GM21529 (cell line): ENCODE data around the gene NLRP6.
"Not testable (repeated sequence)": the region's sequence is repeated elsewhere in the genome, so short reads cannot be mapped to it uniquely, and the experiment has no call there.

Source experiments
- ATAC-seq: cut with Tn5 transposase; IDR thresholded peaks from one replicate; pipeline ENCODE4 v1.9.1; 2021; ENCODE audit not compliant: unreplicated experiment

Gene NLRP6

DNA sequence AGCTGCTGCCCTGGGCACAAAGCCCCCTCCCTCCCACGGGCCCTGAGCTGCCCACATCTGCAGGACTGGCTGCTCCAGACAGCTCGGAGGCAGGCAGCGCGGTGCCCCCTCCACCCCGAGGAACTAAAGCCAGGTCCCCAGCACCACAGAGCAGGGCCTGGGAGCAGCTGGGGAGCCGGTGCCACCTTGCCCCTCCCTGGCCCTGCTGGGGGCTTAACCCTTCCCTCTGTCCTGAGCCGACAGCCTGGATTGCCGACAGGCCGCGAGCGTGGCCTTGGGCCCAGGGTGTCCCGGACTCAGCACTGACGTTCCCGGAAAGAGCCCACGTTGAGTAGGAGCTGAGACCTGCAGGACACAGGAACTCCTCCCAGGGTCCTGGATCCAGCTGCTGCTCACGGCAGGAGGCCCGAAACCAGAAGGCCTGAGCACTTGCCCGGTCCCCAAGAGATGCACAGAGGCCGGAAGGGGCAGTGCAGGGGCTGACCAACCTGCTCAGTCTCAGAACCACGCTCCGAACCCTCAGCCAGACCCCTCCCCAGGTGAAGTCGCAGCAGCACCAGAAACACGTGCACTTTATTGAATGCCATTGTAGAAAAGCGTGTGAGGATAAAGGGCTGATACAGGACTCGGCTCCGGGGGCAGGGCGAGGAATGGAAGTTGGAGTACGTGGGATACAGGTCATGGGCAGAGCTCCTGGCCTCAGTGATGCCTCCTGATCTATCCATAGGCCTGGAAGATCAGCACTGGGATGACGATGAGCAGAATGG, 41.1 kb downstream of the NLRP6 start:
- not testable (repeated sequence) for ATAC-seq

DNA sequence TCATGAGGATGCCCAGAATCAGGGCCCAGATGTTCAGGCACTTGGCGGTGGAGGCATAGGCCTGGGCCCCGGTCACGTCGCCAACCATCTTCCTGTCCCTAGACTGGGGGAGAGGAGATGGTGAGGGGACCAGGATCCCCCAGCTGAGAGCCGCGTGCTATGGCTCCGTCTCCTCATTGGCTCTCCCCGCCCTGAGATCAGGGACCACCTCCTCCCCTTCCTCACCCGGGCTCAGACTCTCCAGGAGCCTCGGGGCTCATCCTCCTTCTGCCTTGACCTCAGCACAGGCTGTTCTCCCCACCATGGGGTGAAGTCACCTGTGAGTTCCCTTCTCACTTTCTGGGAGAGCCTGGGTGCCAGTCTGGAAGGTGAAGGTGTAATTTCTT, 41.7 kb downstream of the NLRP6 start:
- ATAC-seq, result not testable (repeated sequence)

DNA sequence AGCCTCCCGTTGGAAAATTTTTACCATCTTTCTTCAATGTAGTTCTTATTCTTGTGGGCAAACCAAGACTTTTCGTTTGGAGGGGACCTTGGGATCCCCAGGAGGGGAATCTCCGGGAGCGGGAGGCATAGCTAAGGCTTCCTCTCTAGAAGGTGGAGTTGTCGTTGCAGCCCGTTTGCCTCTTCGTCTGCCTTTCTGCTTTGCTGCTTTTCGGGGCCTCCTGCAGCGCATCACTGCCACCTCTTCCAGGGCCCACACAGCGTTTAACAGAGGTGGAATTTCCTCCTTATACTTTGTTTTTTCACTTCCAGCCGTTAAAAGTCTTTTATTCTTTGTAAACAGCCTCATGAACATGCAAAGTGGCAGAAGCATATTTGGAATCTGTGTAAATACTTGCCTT, 45.9 kb downstream of the NLRP6 start:
- ATAC-seq, result no peak

DNA sequence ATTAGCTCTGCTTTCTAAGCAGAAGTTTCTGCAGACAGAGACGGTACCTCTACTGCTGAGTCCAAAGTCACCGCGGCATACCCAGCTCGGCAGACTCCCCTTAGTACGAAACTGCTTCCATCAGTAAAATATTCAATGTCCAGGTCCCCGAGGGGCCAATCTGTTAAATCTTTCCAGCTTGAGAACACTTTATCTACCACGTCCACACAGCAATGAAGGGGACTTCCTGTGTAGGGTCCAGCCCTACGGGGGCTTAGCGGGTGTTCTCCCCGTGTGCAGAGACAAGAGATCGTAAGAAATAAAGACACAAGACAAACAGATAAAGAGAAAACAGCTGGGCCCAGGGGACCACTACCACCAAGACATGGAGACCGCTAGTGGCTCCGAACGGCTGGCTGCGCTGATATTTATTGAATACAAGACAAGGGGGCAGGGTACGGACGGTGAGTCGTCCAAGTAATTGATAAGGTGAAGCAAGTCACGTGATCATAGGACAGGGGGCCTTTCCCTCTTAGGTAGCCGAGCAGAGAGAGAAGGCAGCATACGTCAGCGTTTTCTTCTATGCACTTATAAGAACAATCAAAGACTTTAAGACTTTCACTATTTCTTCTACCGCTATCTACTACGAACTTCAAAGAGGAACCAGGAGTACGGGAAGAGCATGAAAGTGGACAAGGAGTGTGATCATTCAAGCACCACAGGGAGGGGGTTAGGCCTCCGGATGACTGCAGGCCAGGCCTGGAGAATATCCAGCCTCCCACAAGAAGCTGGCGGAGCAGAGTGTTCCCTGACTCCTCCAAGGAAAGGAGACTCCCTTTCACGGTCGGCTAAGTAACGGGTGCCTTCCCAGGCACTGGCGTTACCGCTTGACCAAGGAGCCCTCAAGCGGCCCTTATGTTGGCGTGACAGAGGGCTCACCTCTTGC, 46.6 kb downstream of the NLRP6 start:
- ATAC-seq, result not testable (repeated sequence)

DNA sequence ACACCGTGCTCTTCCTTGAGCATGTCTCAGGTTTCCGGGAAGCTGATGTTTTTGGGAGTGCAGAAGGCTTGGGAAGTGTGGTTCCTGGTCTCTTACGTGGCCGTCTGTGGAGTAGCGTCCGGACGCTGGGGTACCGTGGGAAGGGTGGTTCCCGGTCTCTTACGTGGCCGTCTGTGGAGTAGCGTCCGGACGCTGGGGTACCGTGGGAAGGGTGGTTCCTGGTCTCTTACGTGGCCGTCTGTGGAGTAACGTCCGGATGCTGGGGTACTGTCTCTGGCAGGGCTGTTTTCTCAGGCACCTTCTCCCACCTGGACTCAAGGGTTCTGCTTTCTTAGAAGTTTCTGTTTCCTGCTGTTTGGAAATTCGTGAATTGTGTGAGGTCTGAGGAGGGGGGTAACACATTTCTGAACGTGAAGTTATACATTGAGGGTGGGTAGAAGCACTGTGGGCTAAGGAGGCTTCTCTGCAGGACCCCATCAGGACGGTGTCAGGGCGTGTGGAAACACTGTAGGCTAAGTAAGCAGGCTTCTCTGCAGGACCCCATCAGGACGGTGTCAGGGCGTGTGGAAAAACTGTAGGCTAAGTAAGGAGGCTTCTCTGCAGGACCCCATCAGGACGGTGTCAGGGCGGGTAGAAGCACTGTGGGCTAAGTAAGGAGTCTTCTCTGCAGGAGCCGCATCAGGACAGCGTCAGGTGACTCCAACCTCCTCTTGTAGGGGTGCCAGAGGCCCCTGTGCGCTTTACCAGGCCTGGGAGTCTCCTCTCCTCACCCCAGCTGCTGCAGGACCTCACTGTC, 47.8 kb downstream of the NLRP6 start:
- ATAC-seq, result no peak

DNA sequence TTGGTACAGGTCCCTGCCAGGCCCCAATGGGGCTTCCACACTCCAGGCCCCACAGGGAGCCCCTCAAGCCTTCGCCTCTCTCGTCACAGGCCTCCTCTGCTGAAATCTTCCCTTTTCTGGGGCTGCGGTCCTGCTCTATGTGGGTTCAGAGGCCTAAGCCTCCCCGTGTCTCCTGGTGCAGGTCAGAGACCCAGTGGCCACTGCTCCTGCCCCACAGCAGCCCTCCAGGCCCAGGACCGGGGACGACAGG, 48.3 kb downstream of the NLRP6 start:
- peak; percentile 4 for ATAC-seq

DNA sequence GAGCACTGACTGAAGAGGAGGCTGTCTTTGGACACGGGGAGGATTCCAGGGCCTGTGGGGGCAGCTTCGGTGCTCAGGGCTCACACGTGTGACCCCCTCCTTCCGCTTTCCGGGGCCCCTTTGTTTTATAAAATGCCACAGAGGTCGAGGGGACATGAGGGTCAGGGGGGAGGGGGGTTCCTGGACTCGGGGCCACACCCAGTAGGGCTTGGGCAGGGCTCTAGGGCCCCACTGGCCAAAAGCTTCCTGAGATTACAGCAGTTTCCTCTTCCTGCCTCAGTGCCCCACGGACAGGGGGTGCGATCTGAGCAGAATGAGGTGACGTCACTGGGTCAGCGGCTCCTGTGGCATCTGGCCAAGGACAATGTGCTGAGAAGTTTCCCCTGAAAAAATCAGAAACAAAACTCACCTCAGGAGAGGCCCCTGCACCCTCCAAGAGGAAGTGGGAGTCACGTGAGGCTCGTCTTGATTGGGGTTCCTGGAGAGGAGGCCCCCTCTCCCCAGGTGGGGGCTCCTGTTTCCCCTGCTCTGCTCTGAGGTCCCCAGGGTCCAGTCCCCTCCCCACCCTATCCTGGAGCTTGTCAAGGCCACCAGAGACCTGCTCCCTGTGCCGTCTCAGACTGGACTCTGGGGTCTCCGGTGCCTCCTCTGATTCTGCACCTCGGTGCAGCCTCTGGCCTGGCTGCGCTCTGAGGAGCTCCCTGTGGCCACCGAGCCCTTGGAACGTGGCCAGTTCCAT, 48.8 kb downstream of the NLRP6 start:
- peak; percentile 74 for ATAC-seq

DNA sequence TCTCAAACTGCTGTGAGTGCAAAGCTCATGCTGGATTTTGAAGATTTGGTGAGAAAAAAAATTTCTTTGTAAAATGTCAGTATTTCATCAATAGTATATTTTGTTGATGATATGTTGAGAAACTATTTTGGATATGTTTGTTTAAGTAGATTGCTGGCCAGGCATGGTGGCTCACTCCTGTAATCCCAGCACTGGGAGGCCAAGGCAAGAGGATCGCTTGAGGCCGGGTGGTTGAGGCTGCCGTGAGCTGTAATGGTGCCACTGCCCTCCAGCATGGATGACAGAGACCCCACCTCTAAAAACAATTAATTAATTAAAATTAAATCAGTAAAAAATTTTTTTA, 49.3 kb downstream of the NLRP6 start:
- ATAC-seq, result no peak

DNA sequence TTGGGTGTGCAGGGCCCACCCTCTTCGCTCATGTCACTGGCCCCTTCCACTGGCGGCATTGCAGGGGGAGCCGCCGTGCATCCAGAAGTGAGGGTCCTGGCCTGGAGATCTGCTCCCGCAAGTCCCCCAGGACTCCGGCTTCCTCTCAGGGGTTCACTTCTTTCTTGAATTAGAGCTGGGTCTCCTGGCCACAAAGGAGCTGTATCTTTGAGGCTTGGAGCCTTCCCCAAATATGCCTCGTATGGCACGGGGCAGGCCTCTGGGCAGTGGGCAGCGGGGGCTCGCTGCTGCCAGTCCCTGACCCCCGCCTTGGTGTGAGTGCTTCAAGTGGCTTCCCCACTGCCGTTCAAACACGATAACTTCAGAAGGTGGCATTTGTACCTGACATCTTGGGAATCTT, 49.8 kb downstream of the NLRP6 start:
- no peak for ATAC-seq

DNA sequence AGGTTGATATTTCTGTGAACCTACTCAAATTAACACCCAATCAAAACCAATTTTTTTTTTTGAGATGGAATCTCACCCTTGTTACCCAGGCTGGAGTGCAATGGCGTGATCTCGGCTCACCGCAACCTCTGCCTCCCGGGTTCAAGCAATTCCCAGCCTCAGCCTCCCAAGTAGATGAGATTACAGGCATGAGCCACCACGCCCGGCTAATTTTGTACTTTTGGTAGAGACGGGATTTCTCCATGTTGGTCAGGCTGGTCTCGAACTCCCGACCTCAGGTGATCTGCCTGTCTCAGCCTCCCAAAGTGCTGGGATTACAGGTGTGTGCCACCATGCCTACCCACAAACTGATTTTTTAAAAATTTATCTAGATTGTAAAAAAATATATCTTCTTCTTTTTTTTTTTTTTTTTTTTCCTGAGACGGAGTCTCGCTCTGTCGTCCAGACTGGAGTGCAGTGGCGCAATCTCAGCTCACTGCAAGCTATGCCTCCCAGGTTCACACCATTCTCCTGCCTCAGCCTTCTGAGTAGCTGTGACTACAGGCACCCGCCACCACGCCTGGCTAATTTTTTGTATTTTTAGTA, 50.4 kb downstream of the NLRP6 start:
- ATAC-seq, result not testable (repeated sequence)

DNA sequence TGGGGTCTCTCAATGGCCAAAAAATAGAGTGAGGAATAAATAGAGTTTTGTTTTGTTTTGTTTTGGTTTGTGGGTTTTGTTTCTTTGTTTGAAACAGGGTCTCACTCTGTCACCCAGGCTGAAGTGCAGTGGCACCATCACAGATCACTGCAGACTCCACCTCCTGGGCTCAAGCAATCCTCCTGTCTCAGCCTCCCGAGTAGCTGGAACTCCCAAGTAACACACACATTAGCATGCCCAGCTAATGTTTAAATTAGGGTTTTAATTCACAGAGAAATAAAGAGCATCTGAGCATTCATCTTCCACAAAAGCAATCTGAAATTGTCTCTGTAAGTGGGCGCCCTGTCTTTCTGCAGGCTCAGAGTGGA, 51.7 kb downstream of the NLRP6 start:
- ATAC-seq, result no peak

DNA sequence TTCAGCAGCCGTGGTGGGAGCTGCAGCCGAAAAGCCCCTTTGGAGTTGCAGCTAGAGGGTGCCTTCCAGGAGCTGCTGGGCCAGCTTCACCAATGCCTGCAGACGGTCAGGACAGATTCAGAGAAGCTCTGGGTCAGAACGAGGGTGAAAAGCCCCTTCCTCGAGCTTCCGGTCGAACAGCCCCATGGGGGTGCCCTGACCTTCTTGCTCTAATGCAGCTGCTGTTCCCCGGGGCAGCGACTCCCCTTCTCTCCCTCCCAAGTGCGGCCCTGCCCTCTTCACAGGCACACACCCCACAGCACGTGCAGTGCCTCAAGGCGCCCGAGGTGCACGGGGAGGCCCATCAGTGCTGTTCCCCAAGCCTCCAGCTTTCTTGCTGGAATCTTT, 52.1 kb downstream of the NLRP6 start:
- ATAC-seq, result no peak

DNA sequence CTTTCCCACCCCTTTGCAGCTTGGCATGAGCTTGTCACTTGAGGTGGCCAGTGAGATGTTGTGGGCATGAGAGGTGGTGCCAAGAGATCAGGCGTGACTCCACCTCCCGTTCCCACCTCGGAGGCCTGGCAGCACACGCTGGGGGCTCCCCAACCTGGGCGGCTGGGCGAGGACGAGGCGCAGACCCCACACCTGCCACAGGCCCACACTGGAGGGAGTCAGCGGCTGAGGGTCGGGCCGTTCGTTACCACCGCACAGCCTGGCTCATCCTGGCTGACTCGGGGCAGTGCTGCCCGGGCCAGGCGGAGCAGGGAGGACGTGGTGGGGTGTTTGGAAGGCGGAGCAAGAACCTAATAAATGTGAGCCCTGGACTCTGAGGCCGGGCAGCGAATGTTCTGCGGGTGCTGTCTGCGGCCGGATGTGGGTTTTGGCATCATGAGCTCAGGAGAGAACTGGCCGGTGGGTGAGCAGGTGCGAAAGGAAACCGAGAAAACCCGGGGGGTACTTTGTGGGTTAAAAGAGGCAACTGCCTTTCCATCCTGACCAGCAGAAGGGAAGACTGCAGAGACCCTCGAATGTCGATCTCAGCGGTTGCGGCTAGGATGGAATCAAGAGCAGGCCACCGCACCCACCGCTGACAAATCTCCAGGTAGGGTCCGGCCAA, 52.6 kb downstream of the NLRP6 start:
- ATAC-seq, result no peak

DNA sequence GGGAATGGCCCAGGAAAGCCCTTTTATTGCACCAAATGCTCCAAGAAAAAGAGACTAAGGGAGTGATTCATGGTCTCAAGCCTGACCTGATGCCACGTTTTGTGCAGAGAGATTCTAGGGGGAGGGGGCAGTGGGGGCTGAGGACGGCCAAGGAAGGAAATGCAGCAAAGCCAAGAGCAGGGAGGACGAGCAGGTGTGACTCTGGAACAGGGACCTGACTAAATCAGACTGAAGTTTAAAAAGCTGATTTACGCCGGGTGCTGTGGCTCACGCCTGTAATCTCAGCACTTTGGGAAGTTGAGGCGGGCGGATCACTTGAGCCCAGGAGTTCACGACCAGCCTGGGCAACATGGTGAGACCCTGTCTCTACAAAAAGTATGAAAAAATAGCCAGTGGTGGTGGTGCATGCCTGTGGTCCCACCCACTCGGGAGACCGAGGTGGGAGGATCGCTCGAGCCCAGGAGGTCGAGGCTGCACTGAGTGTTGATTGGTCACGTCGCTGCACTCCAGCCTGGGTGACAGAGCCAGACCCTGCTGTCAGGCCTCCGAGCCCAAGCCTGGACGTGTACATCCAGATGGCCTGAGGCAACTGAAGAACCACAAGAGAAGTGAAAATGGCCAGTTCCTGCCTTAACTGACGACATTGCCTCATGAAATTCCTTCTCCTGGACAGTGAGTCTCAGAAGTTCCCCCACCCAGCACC, 53.3 kb downstream of the NLRP6 start:
- ATAC-seq, result no peak

DNA sequence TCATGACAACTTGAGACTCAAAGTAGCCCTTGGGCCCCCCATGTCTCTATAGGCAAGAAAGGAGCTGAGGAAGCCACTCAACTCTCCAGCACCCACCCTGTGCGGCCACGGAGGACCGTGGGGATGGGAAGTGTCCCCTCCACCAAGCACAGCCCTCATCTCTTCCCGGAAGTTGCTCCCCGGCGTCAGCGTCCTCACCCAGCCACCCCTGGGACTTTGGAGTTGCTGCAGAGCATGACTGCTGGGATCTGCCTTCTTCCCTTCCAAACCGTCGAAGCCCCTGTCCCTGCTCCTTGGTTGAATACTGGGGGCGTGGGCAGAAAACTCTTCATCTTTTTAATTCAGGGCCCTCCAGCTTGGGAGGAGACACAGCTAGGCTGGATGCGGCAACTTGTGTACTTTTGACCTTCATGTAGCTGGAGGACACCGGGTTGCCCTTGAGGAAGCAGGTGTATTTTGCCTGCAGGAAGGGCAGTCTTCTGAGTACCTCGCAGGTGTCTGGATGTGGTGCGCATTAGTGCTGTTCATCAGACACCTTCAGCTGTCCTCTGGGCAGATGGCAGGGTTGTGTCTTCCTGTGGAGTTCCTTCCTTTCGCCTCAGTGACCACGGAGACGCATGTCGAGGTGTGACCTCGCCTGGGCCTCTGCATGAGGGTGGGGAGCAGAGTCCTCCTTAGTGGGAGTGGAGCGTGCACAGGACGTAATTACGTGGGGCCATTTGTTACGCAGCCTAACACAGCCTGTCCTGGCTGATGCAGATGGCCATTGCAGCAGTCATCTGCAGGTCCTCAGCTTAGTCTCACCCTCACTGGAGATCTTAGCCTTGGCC, 54.7 kb downstream of the NLRP6 start:
- no peak for ATAC-seq

DNA sequence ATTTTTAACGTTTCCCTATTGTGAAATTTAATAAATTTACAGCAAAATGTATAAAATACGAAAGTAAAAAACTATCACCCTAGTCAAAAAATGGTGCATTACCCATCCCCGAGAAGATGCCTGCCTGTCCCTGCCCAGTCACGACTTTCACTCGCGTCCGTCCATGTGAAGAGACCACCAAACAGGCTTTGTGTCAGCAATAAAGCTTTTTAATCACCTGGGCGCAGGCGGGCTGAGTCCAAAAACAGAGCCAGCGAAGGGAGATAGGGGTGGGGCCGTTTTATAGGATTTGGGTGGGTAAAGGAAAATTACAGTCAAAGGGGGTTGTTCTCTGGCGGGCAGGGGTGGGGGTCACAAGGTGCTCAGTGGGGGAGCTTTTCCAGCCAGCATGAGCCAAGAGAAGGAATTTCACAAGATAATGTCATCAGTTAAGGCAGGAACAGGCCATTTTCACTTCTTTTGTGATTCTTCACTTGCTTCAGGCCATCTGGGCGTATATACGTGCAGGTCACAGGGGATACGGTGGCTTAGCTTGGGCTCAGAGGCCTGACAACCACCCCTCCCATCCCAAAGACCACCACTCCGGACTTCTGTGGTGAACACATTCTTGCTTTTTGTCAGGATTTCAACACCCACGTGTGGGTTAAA, 55.5 kb downstream of the NLRP6 start:
- not testable (repeated sequence) for ATAC-seq

DNA sequence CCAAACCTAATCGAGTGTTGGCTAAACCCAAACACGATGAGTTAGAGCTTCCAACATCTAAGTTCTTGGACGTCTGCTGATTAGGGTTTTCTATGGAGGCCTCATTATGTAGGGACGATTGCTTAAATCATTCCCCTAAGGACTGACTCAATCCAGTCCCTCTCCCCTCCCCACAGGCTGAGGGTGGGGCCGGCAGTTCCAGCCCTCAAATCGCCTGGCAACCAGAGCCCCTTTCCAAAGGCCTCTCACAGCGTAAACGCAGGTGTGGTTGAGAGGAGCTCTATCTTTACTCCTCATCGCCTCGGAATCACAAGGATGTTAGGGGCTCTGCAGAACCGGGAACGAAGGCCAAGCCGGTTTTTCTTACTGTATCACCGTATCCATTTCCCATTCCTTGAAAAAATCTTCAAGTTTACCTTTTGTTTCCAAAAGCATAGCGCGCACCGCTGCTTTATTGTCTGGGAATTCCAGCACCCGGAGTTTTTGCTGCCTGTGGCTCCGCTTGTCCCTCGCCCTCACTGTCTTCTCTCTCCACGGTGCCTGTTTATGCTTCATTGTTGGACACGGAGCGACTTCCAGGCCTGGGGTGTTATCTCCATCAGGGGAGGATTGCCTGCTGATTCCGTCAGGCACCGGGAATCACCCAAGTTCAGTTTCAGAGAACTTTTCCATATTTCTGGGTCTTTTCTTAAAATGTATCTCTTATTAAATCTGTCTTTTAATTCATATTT, 56.2 kb downstream of the NLRP6 start:
- ATAC-seq, result no peak
